GM06990 (cell line): ENCODE measurements around the gene WDR59.

Source experiments
- DNase-seq: peaks from one replicate; pipeline ENCODE4 v3.0.0-alpha.2; 2011; ENCODE audit not compliant: insufficient read length; ENCODE audit errors: extremely low read depth
- H3K27me3 ChIP-seq: replicated peaks from 2 replicates; pipeline ENCODE4 v1.6.0; 2011; ENCODE audit warnings: low read length; ENCODE audit not compliant: control insufficient read depth, insufficient read depth
- H3K36me3 ChIP-seq: 2 replicates; pipeline ENCODE4 v1.5.1; 2011; ENCODE audit warnings: low read length; ENCODE audit not compliant: control insufficient read depth, insufficient read depth
- H3K4me3 ChIP-seq: replicated peaks from 2 replicates; pipeline ENCODE4 v1.5.1; 2011; ENCODE audit warnings: low read depth, mild to moderate bottlenecking, control low read depth, low read length
- TF ChIP-seq, protein P1 (sequence below): IDR thresholded peaks from 2 replicates; pipeline ENCODE4 v1.5.1; 2011; ENCODE audit warnings: low read length, control low read depth, mild to moderate bottlenecking, inconsistent platforms; ENCODE audit not compliant: insufficient read depth, poor library complexity, severe bottlenecking

Gene WDR59

DNA sequence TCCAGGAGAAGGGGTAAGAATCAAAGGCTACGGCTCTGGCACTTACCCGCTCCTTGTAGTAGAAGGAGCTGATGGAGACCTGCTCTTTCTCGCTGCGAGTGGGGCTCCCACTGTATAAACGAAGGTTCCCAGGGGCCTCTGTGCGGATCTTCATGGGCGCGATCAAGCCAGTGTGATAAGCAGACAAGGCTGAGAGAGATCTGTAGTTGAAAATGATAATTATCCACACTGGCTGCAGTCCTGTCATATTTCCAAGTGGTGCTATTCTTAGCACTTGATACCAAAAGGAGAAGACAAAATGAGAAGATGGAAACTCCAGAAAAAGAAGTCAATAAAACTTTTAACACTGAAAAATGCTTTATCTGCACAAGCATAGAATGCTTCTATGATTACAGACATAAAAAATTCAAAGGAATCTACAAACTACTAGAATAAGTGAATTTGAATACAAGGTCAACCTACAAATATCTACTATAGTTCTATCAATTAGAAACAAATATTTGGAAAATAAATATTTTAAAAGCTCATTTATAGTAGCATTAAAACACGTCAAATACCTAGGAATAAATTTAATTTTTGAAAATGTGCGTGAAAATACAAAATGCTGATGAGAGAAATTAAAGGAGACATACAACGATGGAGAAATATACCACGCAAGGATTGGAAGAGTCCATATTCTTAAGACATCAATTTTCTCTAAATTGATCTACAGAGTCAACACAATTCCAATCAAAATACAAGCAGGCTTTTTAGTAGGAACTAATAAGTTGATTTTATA lies 80.8 kb downstream of the WDR59 start:
- no peak overlapping the region for H3K4me3 ChIP-seq
- TF ChIP-seq, protein P1, sequence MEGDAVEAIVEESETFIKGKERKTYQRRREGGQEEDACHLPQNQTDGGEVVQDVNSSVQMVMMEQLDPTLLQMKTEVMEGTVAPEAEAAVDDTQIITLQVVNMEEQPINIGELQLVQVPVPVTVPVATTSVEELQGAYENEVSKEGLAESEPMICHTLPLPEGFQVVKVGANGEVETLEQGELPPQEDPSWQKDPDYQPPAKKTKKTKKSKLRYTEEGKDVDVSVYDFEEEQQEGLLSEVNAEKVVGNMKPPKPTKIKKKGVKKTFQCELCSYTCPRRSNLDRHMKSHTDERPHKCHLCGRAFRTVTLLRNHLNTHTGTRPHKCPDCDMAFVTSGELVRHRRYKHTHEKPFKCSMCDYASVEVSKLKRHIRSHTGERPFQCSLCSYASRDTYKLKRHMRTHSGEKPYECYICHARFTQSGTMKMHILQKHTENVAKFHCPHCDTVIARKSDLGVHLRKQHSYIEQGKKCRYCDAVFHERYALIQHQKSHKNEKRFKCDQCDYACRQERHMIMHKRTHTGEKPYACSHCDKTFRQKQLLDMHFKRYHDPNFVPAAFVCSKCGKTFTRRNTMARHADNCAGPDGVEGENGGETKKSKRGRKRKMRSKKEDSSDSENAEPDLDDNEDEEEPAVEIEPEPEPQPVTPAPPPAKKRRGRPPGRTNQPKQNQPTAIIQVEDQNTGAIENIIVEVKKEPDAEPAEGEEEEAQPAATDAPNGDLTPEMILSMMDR: no peak
- H3K36me3 ChIP-seq: peaks cover 6% of the 10 kb centered on the region
- DNase-seq: no peak
- no peaks in the 10 kb centered on the region for H3K27me3 ChIP-seq

DNA sequence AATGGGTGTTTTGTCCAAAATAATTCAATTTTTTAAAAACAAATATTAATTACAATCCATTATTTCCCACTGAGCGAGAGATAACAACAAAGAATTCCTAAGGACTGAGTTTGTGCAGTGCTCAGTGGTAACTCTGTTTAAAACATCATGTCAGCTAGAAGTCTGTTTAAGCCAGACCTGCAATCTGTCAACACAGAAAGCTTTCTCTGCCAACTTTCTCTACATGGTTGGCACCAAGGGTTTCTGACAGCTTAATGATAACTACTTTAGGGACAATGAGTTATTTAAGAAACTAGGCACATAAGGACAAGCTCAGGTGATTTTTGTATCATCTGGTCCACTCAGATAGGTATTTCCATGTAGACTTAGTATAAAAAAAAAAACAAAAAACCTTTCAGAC lies 81.8 kb downstream of the WDR59 start:
- TF ChIP-seq, protein P1: no peak
- H3K27me3 ChIP-seq: no peaks in the 10 kb centered on the region
- peaks cover 6% of the 10 kb centered on the region for H3K36me3 ChIP-seq
- no peak overlapping the region for H3K4me3 ChIP-seq
- no peak for DNase-seq

- DNase-seq: no peak
- Histone ChIP-seq H3K27me3 (no peaks in the 10 kb centered on the region), H3K4me3 (no peak overlapping the region), H3K36me3 (peaks cover 6% of the 10 kb centered on the region)
- TF ChIP-seq, protein P1: no peak
Observed at GRCh38 chr16:74902161-74902560, 82.8 kb downstream of the WDR59 start.

- no peak for DNase-seq
- Histone ChIP-seq H3K36me3 (peaks cover 6% of the 10 kb centered on the region), H3K4me3 (no peak overlapping the region), H3K27me3 (no peaks in the 10 kb centered on the region)
- TF ChIP-seq, protein P1: no peak
Observed at GRCh38 chr16:74901606-74902005, 83.3 kb downstream of the WDR59 start.

- peaks cover 6% of the 10 kb centered on the region for H3K36me3 ChIP-seq
- H3K27me3 ChIP-seq: no peaks in the 10 kb centered on the region
- TF ChIP-seq, protein P1: no peak
- H3K4me3 ChIP-seq: no peak overlapping the region
- no peak for DNase-seq
Observed at GRCh38 chr16:74899816-74900215, 85.1 kb downstream of the WDR59 start.
